Measurements from ENCODE around the gene VNN1.

- TF ChIP-seq PPARA (CRISPR knock-in tag; IDR thresholded peaks at IDR 0.05; ENCODE audit: borderline replicate concordance) (no peak), PATZ1 (CRISPR knock-in tag; IDR thresholded peaks at IDR 0.05; ENCODE audit: borderline replicate concordance) (no peak), ZNF565 (CRISPR knock-in tag; conservative IDR thresholded peaks at IDR 0.05; ENCODE audit: low read depth) (no peak), SNAI2 (CRISPR knock-in tag; IDR thresholded peaks at IDR 0.05) (no peak), ZFP30 (CRISPR knock-in tag; IDR thresholded peaks at IDR 0.05) (no peak), RARB (CRISPR knock-in tag; IDR thresholded peaks at IDR 0.05) (no peak), TSHZ2 (CRISPR knock-in tag; IDR thresholded peaks at IDR 0.05) (no peak), CSRNP3 (CRISPR knock-in tag; IDR thresholded peaks at IDR 0.05) (no peak), ZNF70 (CRISPR knock-in tag; IDR thresholded peaks at IDR 0.05) (no peak)
Measured at GRCh38 chr6:132648356-132648755, 65.5 kb downstream of the VNN1 start.

Data from SK-N-SH treated with all-trans-retinoic acid at 6 μM for 48 hours (cell line).